ENCODE measurements around the gene PYGM.
"Not testable (repeated sequence)": the region's sequence is repeated elsewhere in the genome, so short reads cannot be mapped to it uniquely, and the experiment has no call there.

Gene PYGM

DNA sequence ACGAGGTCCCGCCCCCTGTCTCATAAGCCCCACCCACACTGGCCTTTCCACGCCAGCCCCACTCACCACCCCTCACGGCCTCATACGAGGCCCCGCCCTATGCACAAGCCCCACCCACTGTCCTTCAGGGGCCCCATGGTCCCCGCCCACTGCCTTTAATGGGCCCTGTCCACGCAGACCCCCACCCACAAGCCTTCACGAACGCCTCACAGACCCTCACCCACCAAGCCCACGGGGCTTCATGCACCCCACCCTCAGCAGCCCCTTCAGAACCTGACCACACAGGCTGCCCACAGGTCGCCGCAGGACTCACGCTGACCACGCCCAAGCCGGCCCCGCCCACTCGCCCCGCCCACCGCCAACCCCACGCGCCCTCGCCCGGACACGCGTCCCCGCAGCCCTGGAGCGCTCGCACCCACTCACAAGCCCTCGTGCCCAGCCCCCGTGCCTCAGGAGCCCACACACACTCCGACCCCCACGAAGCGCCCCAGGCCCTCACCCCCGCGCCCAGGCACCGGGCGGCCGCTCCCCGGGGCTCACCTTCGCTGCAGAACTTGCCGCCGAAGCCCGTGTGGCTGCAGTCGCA lies 47.3 kb downstream of the PYGM start:
- DNase-seq (ENCODE audit: low read depth, low spot score): no peak
- in situ Hi-C loops (cut with HindIII; ENCODE audit: low sequenced_read_pairs): no loop called here
- TF ChIP-seq, protein P1, sequence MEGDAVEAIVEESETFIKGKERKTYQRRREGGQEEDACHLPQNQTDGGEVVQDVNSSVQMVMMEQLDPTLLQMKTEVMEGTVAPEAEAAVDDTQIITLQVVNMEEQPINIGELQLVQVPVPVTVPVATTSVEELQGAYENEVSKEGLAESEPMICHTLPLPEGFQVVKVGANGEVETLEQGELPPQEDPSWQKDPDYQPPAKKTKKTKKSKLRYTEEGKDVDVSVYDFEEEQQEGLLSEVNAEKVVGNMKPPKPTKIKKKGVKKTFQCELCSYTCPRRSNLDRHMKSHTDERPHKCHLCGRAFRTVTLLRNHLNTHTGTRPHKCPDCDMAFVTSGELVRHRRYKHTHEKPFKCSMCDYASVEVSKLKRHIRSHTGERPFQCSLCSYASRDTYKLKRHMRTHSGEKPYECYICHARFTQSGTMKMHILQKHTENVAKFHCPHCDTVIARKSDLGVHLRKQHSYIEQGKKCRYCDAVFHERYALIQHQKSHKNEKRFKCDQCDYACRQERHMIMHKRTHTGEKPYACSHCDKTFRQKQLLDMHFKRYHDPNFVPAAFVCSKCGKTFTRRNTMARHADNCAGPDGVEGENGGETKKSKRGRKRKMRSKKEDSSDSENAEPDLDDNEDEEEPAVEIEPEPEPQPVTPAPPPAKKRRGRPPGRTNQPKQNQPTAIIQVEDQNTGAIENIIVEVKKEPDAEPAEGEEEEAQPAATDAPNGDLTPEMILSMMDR (IDR thresholded peaks at IDR 0.05; ENCODE audit: low read depth, low read length): no peak
- H3K4me3 ChIP-seq (ENCODE audit: low read depth, low read length): no peak overlapping the region

DNA sequence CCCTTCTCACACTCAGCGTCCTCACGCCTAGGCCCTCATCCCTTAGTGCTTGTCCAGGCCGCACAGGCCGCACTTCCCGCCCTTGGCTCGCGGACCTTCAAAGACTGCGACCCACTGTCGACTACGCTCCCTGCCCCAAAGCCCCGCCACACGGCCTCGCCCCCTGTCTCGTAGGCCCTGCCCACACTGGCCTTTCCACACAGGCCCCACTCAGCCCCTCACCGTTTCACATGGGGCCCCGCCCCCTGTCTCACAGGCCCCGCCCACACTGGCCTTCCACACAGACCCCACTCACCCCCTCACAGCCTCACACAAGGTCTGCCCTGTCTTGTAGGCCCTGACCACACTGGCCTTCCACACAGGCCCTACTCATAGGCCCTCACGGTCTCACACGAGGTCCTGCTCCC lies 47.8 kb downstream of the PYGM start:
- no peak overlapping the region for H3K4me3 ChIP-seq (ENCODE audit: low read depth, low read length)
- TF ChIP-seq, protein P1 (IDR thresholded peaks at IDR 0.05; ENCODE audit: low read depth, low read length): no peak
- DNase-seq (ENCODE audit: low read depth, low spot score): no peak
- in situ Hi-C loops (cut with HindIII; ENCODE audit: low sequenced_read_pairs): no loop called here

DNA sequence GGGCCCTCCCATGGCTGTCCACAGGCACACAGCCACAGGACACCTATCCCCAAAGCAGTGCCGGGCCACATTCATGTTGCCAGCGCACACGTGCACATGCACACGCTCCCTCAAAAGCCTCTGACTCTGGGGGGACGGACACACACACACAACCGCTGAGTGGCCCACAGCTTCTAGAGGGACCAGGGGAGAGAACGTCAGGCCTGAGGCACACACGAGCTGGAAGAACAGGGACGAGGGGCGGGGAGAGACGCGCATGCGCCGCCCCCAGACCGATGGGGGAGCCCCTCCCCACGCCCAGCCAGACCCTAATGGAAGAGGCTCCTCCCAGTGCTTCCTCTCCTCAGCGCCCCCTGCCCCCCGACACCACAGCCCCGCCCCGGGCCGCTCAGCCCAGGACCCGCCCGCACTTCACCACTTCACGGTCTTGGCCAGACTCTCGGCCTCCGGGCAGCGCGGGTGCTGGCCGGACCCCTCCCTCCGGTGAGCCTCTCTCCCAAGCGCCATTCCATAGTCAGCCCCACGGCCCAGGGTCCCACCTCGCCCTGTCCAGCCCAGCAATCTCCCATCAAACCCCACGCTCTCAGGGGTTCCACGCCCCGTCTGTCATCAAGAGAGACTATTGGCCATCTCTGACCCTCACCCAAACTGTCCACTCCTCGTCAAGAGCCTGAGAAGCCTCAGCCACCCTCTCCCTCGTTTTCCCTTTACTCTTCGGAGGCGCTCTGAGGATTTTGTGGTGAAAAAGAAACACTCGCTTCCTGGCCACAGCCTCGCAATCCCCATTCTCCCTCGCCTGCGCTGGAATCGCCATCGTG lies 48.4 kb downstream of the PYGM start:
- no peak overlapping the region for H3K4me3 ChIP-seq (ENCODE audit: low read depth, low read length)
- TF ChIP-seq, protein P1 (IDR thresholded peaks at IDR 0.05; ENCODE audit: low read depth, low read length): no peak
- DNase-seq (ENCODE audit: low read depth, low spot score): no peak
- in situ Hi-C loops (cut with HindIII; ENCODE audit: low sequenced_read_pairs): no loop called here

DNA sequence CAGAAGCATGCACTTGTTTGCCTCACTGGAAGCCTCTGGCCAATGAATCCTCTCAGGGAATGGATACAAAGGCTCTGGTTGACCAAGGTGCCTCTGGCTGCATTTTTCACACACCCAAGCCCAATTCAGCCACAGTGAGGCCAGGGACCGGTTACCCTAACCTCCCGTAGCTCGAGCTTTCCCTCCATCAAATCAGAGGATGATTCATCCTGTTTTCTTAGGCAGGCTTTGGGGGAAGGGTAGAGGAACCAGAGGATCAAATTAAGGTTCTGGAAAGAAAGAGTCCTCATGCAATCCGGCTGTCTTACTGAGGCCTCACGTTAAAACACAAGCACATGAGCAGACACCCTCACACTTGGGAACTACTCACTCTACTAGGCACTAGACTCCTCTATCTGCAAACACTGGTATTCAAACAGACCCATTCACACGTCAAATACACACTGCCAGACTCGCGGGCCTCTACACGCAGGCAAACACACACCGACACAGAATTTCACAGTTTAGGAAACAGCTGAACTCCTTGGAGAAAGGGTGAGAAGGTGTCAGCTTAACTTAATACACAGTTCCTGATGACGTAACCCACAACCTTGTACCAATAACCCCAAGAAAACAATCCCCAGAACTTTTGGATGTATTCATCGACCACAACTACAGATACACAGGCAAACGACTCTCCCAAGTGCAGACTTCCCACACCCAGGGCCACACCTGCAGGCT lies 49.2 kb downstream of the PYGM start:
- in situ Hi-C loops (cut with HindIII; ENCODE audit: low sequenced_read_pairs): no loop called here
- TF ChIP-seq, protein P1 (IDR thresholded peaks at IDR 0.05; ENCODE audit: low read depth, low read length): no peak
- no peak overlapping the region for H3K4me3 ChIP-seq (ENCODE audit: low read depth, low read length)
- DNase-seq (ENCODE audit: low read depth, low spot score): peak; percentile 21

DNA sequence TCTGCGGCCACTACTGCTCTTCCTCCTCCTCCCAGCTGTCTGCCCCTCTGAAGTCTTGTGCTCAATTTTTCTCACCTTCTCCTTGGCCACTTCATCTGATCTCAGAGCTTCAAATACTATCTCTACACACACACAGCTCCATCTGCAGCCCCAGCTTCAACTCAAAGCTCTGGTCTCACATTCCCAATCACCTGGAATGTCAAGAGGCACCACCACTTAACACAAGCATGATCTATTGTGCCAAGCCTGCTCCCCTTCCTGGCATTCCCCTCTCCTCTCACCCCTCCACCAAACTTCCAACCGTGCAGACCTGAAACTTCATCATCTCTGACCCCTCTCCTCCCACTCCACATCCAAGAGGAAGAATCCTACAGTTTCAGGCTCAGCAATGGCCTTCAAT lies 54.3 kb downstream of the PYGM start:
- H3K4me3 ChIP-seq (ENCODE audit: low read depth, low read length): no peak overlapping the region
- no peak for DNase-seq (ENCODE audit: low read depth, low spot score)
- TF ChIP-seq, protein P1 (IDR thresholded peaks at IDR 0.05; ENCODE audit: low read depth, low read length): no peak
- in situ Hi-C loops (cut with HindIII; ENCODE audit: low sequenced_read_pairs): no loop called here

DNA sequence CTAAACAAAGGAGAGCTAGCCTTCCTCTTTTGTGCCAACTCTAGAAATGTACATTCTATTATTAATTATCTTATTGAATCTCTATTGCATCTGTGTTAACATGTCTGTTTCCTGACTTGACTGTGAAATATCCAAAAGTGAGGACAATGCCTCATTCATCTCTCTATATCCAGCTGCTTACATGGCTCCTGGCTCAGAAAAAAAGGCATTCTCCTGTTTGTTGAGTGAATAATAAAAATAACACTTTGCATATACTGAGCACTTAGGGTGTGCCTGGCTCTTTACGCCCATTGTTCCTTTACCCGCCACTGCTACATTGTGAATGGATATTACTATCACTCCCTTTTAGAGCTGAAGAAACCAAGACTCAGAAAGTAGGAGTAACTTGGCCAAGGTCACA lies 56.7 kb downstream of the PYGM start:
- H3K4me3 ChIP-seq (ENCODE audit: low read depth, low read length): no peak overlapping the region
- in situ Hi-C loops (cut with HindIII; ENCODE audit: low sequenced_read_pairs): no loop called here
- no peak for DNase-seq (ENCODE audit: low read depth, low spot score)
- TF ChIP-seq, protein P1 (IDR thresholded peaks at IDR 0.05; ENCODE audit: low read depth, low read length): no peak

DNA sequence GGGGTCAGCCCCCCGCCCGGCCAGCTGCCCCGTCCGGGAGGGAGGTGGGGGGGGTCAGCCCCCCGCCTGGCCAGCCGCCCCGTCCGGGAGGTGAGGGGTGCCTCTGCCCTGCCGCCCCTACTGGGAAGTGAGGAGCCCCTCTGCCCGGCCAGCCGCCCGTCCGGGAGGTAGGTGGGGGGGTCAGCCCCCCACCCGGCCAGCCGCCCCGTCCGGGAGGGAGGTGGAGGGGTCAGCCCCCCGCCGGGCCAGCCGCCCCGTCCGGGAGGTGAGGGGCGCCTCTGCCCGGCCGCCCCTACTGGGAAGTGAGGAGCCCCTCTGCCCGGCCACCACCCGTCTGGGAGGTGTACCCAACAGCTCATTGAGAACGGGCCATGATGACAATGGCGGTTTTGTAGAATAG lies 57.8 kb downstream of the PYGM start:
- in situ Hi-C loops (cut with HindIII; ENCODE audit: low sequenced_read_pairs); H3K4me3 ChIP-seq (ENCODE audit: low read depth, low read length); DNase-seq (ENCODE audit: low read depth, low spot score): not testable (repeated sequence)
